ENCODE results near the gene RIC8B.

The RIC8B gene

DNA sequence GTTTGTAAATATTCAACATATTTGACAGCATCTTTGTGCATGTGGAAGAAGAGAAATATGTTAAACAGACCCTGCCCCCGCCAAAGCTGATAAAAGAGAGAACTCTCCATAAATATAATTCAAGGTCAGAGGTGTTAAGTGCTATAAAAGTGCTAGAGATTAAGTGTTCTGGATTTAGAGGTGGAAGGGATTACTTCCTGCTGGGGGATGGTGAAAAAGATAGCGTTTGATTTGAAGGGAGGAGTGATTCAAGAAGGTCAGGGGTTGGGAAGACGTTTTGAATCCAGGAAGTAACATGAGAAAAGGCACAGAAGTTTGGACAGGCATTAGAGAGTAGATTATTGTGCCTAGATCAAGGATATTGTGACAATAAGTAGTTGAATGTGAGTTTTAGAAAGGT is 30.2 kb downstream of the RIC8B start:
- DNase-seq, result no peak

DNA sequence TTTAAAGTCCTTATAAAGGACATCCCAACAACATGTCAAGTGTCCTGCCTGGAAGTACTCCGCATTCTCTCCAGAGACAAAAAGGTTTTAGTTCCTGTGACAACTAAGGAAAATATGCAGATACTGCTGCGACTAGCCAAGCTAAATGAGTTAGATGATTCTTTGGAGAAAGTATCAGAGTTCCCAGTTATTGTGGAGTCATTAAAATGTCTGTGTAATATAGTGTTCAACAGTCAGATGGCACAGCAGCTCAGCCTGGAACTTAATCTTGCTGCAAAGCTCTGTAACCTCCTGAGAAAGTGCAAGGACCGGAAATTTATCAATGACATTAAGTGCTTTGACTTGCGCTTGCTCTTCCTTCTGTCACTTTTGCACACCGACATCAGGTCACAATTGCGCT is 40.2 kb downstream of the RIC8B start:
- DNase-seq, result no peak

DNA sequence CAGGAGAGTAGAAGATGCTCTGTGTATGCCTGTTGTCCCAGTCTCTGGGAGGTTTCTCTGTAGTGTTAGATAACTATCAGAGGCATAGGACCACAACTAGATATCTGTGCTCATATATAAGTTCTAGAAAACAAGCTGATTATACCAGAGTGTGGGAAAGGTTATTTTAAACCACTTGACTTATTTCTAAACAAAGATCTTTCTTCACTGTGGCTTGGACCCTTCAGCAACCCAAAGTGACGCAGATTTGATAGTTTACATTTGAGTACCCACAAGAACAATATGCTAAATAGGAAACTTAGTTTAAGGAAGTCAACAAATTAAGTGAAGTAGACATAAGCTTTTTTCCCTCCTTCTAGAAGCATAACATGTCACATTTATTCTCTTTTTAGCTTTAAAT is 41.3 kb downstream of the RIC8B start:
- DNase-seq, result no peak

DNA sequence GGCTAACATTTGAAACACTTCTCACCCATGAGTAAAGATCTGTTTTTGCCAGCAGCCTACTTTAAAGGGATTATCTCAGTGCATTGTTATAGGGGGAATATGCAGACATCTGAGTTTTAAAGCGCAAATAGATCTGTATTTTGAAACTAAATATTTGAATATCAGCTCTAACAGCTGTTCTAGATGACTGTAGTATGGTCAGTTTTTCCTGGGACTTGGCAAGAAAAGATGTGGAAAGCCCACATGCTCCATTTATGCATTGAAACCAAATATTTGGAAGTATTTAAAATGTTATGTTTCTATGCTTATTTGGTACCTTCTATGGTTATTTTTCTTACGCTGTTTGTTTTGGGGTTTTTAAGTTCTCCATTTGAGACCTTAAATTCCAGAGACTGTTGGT is 41.7 kb downstream of the RIC8B start:
- no peak for DNase-seq

DNA sequence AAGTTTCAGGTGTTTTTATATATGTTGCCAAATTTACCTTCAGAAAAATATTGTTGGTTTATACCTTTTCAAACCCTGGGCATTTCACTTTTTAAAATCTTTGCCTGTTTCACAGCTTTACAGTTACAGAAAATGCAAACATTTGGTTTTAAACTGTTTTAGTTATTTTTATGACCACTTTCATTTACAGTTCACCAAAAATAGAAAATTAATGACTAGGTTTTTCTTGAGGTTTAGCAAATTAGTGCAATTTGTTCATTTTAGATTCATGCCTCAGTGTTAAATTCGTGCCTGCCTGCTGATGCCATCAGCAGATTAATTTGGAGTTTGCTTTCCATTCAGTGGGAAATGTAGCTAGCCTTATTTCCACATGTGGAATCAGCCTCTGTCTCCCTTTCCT is 45.5 kb downstream of the RIC8B start:
- DNase-seq, result no peak

DNA sequence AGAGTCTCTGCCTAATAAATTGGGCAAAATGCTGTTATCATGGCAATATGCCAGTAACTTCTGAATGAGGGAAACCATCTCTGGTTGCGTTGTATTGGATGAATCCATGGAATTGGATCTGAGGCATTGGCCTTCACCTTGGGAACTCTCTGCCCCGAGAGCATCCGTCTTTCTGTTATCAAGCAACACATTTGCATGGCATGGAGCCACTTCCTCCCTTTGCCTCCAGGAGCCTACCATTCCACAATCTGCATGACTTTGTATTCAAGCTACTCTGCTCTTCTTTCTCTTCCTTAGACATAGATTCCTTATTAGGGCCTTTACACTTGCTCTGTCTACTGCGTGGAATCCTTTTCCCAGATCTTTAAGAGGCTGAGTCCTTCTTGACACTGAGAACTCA is 57.2 kb downstream of the RIC8B start:
- no peak for DNase-seq

DNA sequence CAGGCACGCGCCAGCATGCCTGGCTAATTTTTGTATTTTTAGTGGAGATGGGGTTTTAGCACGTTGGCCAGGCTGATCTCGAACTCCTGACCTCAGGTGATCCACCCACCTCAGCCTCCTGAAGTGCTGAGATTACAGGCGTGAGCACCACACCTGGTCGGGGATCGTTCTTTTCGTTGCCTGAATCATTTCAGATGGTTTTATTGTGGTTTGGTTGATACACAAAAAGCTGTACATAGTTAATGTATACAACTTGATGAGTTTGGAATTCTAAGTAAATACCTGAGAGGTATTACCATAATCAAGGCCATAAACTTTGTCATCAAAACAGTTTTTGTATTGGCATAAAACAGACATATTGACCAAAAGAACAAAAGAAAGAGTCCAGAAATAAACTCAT is 63.3 kb downstream of the RIC8B start:
- DNase-seq, result no peak

DNA sequence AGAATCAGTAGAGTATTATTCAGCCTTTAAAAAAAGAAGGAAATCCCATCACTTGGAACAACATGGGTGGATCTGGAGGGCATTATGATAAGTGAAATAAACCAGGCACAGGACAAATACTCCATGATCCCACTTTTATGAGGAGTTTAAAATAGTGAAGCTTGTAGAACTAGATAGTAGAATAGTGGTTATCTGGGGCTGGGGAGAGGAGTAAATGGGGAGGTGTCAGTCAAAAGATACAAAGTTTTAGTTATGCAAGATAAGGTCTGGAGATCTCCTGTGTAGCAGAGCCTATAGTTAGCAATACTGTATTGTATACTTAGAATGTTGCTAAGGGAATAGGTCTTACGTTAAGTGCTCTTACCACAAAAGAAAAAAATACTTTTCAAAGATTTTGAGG is 64.9 kb downstream of the RIC8B start:
- DNase-seq, result no peak

DNA sequence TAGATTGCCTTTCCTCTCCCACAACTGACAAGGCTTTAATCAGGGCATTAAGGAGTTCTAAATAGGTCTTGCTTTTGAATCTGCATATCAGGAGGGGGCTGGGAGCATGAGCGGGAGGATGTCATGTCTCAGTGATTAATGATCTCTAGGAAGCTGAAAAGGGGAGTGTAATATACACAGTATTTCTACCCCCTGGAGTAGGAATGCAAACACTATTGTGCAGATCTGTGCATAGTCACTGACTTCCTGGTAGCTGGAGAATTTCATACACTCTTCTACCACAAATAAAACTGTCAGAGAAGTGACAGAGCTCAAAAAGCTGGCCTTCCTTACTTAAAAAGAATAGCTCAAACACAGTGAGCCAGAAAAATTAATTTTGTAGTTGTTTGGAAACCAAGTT is 65.8 kb downstream of the RIC8B start:
- DNase-seq, result peak; percentile 83

DNA sequence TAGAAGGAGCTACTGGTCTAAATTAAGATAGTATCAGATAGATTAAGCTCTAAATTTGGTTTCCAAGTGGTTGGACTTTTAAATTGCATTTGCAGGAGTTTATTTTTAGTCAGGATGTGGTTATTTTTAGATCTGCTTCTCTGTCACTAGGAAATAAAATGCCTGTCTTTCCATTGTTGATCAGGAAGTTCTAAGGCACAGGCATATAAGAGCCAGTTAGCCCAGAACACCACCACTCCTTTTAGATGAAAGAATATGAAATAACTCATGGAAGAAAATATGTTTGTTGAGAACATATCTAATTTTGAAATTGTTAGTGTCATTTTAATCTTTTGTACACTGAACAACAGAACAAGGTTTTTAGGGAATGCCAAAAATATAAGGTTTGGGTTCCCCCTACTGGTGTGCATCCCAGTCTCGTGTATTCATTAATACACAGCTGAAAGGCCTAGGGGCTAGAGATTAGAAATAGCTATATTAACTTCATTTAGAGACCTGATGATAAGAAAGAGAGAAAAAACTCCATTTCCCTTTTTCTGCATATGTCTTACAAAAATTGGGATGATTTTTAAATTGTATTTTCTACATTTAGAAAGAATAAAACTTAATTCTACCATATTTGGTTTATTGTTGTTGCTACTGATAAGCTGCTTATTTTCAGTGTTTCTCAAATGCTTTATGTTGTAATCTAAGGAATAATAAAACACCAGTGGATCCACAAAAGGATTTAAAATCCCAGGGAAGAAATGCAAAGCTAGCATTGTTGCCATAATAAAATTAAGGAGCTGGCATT is 67.2 kb downstream of the RIC8B start:
- peak; percentile 41 for DNase-seq

DNA sequence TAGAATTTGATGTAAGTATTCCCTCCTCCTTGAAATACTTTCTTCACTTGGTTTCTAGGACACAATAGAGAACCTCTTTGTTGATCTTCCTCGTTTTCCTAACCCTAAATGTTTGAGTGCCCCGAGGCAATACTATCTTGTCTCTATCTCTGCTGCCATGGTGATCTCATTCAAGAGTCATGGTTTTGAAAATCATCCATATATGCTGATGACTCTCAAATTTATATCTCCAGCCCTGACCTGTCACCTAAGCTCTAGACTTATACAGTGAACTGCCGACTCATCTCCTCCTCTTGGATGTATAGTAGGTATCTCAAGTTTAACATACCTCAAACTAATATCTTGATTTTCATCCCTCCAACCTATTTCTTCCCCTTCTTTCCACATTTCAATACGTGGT is 71.4 kb downstream of the RIC8B start:
- DNase-seq, result no peak

DNA sequence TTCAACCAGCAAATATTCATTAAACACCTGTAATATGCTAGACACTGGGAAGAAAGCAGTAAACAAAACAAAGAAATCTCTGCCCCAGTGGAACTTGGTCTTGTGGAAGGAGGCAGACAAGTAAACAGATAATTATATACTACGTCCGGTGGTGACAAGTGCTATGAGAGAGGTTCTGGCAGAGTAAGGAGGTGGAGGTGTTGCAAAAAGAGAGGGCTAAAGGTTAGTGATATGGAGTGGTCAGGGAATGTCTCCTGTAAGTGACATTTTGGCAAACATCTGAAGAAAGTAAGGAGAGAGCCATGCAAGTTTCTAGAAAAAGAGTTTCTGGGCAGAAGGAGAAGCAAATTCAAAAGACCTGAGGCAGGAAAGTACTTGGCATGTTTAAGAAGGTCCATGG is 73.4 kb downstream of the RIC8B start:
- DNase-seq, result no peak

DNA sequence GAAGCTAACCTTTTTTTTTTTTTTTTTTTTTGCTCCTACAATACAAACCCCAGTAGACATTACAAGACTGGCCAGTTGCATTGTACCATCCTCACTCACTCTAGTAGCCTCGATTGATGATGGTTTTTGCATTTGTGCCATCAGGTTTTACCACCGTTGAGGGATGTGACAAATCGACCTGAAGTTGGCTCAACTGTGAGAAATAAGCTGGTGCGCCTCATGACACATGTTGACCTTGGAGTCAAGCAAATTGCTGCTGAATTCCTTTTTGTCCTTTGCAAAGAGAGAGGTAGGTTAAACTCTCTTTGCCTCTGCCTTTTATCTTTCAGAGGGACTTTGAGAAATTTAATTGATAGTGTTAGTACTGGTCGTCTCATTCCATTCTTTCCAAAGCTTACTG is 76.8 kb downstream of the RIC8B start:
- no peak for DNase-seq

DNA sequence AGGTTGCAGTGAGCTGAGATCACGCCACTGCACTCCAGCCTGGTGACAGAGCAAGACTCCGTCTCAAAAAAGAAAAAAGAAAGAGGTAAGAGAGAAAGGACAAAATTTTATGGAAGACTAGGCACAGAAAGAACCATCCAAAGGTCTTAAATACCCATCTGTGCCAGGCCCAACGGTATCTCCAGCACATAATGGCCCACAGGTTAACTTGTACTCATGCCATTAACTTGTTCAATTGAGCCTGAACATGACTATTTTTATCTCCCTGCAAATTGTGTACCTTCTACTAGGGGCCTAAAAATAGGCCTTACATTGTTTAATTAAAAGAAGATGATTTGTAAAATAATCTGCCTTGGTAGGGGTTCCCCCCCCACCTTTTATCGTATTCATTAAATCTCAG is 80.2 kb downstream of the RIC8B start:
- no peak for DNase-seq

DNA sequence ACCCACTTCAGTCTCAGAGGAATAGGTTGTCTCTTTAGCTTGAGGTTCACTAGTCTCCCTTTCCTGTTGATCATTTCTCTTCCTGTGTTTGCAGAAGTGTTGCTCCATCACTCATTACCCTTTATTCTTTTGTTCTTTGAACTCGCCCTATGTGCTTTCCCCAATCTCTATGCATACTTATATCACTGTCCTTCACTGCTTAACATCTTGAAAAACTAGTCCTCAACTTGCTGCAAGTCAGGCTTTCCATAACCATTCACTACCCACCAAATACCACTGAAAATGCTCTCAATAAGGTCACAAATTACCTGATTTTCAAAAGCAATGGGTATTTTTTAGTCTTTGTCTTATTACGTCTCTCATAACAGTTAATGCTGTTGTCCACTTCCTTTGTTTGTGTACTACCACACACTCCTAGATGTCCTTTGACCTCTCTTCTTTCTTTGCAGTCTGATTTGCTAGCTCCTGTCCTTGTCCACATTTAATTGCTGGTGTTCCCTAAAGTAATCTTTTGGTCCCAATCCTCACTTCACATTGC is 80.8 kb downstream of the RIC8B start:
- no peak for DNase-seq

DNA sequence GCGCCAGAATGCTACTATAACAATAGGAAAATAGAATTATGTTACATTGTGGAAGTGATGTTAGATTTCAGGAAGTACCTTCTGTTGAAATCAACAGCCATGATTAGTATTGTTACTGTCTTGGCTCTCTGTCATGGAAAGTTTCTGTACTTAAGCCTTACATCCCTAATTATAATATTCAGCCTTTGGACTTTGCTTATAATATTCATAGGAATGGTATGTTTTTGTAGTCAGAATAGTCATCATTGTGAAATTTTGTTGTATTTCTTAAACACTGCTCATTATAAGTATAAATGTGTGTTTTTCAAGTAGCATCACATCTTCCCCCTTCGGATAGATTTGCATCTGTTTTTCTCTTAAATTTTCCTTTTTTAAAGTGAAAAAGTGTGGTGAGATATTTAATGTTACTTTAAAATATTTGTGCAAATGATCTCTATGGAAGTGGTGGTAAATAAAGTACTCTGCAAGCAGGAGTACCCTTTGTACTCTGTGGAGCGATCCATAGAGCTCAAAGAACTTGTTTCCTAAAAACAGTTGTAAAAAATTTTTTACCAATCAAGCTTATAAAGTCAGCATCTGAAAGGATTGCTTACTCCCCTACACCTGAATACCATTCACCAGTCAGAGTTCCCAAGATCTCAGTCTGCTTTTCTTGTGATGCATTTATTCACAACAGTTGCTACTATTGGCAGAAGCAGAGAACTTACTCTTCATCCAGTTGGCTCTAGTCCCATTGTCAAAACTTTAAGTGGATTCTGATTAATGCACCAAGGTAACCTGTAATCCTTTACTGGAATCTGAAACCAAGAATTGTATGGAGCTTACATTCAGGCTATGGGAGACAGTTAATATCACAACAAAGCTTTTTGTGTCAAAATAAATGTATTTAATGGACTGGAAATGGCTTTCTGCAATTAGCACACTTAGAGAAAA is 87.8 kb downstream of the RIC8B start:
- peak; percentile 68 for DNase-seq

DNA sequence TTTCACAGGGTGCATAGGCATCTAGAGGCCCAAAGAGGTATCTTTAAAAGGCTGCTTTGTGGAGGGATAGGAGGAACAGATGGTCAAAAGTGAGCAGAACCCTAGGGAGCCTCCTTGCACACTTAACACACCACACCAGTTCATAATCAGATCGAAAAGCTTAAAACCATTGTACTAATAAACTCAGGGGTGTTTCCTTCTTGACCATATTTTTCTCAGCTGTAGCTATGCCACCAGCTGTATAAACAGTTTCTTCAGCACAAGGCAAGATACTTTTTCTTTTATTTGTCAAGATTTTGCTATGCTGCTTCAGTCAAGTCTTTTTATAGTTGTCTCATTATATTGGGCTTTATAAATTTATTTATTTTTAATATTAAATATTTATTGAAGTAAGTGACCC is 88.7 kb downstream of the RIC8B start:
- DNase-seq, result no peak

DNA sequence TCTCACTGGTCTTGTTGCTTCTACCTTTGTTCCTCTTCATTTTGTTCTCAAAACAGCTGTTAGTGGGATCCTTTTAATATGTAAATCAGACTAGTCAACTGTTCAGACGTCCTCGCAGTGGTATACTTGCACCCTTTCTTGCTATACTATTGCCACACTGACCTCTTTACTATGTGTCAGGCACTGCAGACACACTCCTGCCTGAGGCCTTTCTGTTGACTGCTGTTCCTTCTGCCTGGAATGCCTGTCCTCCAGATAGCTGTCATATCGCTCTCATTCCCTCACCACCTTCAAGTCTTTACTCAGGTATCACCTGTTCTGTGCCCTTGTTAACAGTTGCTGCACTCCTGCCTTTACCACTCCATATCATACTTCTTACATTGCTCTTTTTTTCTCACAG is 91.2 kb downstream of the RIC8B start:
- no peak for DNase-seq

DNA sequence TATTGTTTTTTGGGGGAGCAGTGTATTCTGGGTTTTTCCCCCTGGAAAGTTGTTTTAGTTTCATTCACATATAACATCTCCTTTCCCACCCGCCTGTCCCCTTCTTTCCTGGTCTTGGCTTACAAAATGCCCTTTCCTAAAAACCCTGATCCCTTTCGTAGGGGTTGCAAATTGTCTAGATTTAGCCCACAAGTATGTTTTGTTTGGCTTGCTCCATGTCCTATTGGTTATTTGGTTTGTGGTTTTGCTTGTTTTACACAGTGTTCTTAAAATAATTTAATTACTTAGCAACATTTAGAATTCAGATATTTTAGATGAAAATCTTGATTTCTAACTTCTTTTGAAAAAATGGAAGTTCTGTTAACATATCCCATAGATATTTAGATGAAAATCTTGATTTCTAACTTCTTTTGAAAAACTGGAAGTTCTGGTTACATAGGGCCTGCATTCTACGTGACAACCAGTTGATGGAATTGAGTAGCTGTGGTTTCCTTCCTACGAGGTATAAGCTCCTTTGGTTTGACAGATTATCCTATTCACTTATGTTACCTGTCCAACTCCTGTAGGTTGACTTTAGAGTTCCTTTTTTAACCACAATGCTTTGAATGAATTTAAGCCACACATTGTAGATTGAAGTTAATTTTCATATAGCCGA is 92.1 kb downstream of the RIC8B start:
- no peak for DNase-seq

DNA sequence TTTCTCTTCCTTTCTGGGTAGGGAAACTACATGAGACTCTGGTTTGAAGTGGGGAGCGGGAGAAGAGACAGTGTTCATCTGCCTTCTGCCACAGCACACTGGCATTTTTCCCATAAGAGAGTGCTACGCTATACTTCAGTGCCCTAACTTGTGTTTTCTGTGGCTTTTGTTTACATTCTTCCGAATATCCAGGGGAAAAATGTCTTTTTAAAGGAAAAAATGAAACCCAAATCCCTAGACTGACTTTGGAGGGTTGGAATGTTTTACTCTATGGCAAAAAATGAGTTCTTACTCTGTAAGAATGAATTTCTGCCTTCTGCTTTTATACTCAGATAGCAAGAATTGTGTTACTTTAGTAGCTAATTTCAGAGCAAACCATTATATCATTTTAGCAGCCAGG is 93.2 kb downstream of the RIC8B start:
- DNase-seq, result peak; percentile 10

DNA sequence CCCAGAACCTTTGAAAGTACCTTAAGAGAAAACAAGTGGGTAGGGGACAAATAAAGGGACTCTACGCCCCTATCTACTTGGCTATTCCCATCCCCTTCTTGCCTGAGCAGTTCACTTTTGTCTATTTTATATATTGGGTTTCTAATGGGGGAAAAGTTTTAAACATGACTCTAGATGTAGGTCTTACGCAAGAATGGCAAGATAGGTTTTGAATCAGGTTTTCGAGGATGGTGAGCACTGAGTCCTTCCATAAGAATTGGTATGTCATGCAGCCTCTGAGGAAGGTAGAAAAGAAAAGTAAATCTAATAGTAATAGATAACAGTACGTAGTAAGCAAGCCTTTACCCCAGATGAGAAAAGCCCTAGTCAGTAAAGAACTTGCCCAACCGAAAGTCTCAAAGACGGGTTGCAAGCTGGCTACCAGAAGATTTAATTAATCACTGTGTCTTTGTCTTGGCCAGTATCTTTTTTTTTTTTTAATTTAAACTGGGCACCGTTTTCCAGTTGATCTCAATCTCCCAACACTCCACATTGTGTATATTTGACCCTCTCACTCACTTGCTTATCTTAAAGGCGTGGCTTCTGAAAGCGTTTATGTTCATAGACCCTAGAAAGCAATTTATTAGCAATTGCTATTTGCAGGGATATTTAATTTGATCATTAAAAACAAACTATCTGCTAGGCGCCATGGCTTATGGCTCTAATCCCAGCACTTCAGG is 94.7 kb downstream of the RIC8B start:
- no peak for DNase-seq

DNA sequence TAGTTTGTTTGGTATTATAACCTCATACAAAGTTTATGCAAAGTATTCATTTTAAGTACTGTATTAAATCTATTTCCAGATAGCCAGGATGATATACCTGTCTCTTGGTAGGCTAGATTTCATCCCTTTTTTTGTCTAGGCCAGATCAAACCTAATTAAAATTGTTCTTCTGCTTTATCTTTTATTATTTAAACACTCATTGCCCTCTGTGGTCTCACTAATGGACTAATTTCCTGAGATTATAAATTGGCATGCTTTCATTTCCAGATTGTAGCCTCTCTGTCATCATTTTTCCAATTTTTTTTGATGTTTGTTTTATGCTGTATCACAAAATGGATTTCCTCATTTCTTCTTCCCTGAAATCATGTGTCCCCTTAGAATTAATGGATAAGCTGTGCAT is 95.6 kb downstream of the RIC8B start:
- DNase-seq, result no peak

DNA sequence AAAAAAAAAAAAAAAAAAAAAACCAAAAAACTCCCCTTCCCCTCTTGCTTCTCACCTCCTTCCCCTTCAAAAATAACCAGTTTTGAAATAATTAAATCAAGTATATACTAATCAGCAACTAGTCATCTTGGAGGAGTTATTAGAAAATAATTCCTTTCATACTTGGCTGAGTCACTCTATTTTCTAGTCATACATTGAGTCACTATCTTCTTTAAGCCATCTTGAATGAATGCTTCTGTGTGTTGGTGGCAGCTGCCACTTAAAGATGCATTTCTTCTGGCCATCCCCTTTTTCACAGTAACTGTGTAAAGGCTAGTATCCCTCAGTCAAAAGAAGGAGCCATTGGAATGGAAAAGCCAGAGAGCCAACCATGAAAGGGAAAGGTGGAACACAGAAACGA is 97.0 kb downstream of the RIC8B start:
- DNase-seq, result peak; percentile 33

All from fibroblast of skin of abdomen (primary cell).